ENCODE measurements around the gene KCNQ5. TPM values are rescaled to one million over a fixed set of nuclear protein-coding genes. Genes with fewer than 3 reads are reported as not detected.

The KCNQ5 gene
- total and polyA plus RNA-seq, 12 donors, result 0.10 to 3.6 (median 0.52) TPM

- Histone ChIP-seq H3K4me1 (replicated peaks in 1 of 2) (no peaks in the 10 kb centered on the region), H3K4me3 (no peak overlapping the region), H3K27ac (no peak overlapping the region), H3K27me3 (no peaks in the 10 kb centered on the region), H3K9me3 (replicated peaks in 1 of 3) (no peaks in the 10 kb centered on the region), H3K36me3 (replicated peaks in 1 of 2) (no peaks in the 10 kb centered on the region)
- TF ChIP-seq POLR2A (IDR thresholded peaks at IDR 0.05), result no peak
- no peak for TF ChIP-seq CTCF (IDR thresholded peaks at IDR 0.05)
- DNase-seq, result no peak
- WGBS, 4 donors, result 61 to 68% (median 67%) methylated on average over 6 of the region's 6 CpGs
- intact Hi-C loops (cut with DNase I), result no loop called here
Measured at GRCh38 chr6:72691249-72691648, 69.4 kb downstream of the KCNQ5 start.

GRCh38 chr6:72696055-72696454, 74.2 kb downstream of the KCNQ5 start:
- H3K9me3 ChIP-seq (replicated peaks in 1 of 3), result no peaks in the 10 kb centered on the region
- WGBS, 4 donors, result 83 to 91% (median 84%) methylated on average over 3 of the region's 3 CpGs
- H3K4me1 ChIP-seq (replicated peaks in 1 of 2), result no peaks in the 10 kb centered on the region
- H3K27me3 ChIP-seq, result no peaks in the 10 kb centered on the region
- TF ChIP-seq CTCF (IDR thresholded peaks at IDR 0.05), result no peak
- no peak for TF ChIP-seq POLR2A (IDR thresholded peaks at IDR 0.05)
- DNase-seq, result no peak
- H3K27ac ChIP-seq, result no peak overlapping the region
- intact Hi-C loops (cut with DNase I), result no loop called here
- H3K36me3 ChIP-seq (replicated peaks in 1 of 2), result no peaks in the 10 kb centered on the region
- H3K4me3 ChIP-seq, result no peak overlapping the region

GRCh38 chr6:72699159-72699558, 77.3 kb downstream of the KCNQ5 start:
- Histone ChIP-seq H3K27me3 (no peaks in the 10 kb centered on the region), H3K4me3 (no peak overlapping the region), H3K36me3 (replicated peaks in 1 of 2) (no peaks in the 10 kb centered on the region), H3K4me1 (replicated peaks in 1 of 2) (no peaks in the 10 kb centered on the region), H3K27ac (no peak overlapping the region), H3K9me3 (replicated peaks in 1 of 3) (no peaks in the 10 kb centered on the region)
- WGBS, 4 donors, result 42 to 56% (median 52%) methylated on average over 1 of the region's 1 CpG
- no peak for DNase-seq
- intact Hi-C loops (cut with DNase I), result no loop called here
- TF ChIP-seq POLR2A (IDR thresholded peaks at IDR 0.05) (no peak), CTCF (IDR thresholded peaks at IDR 0.05) (no peak)

- Histone ChIP-seq H3K4me3 (no peak overlapping the region), H3K4me1 (replicated peaks in 1 of 2) (no peaks in the 10 kb centered on the region), H3K27ac (no peak overlapping the region), H3K27me3 (no peaks in the 10 kb centered on the region), H3K9me3 (replicated peaks in 1 of 3) (no peaks in the 10 kb centered on the region), H3K36me3 (replicated peaks in 1 of 2) (no peaks in the 10 kb centered on the region)
- 78 to 91% (median 80%) methylated on average over 3 of the region's 3 CpGs for WGBS, 4 donors
- intact Hi-C loops (cut with DNase I), result no loop called here
- DNase-seq, result no peak
- TF ChIP-seq POLR2A (IDR thresholded peaks at IDR 0.05), result no peak
- TF ChIP-seq CTCF (IDR thresholded peaks at IDR 0.05), result no peak
Measured at GRCh38 chr6:72702421-72702820, 80.6 kb downstream of the KCNQ5 start.
